HepG2 (cell line): ENCODE measurements around the gene P3R3URF. TPM values are rescaled to one million over a fixed set of nuclear protein-coding genes. Genes with fewer than 3 reads are reported as not detected.

Experiments
- AHR ChIP-seq: IDR thresholded peaks from 2 replicates; pipeline ENCODE4 v1.6.1; 2018; ENCODE audit warnings: missing genetic modification reagents, missing compliant biosample characterization
- CEBPG ChIP-seq: IDR thresholded peaks from 2 replicates; pipeline ENCODE4 v1.6.1; 2016
- EEA1 ChIP-seq: sonication (generic); formaldehyde crosslinking; IDR thresholded peaks from 2 replicates; pipeline ENCODE4 v1.5.1; 2020; ENCODE audit warnings: mild to moderate bottlenecking, missing genetic modification reagents, borderline replicate concordance
- ERF ChIP-seq: IDR thresholded peaks from 2 replicates; pipeline ENCODE4 v1.6.1; 2018; ENCODE audit warnings: missing biosample characterization, missing genetic modification reagents
- JUND ChIP-seq: sonication (generic); formaldehyde crosslinking; IDR thresholded peaks from 2 replicates; pipeline ENCODE4 v1.8.0; 2022; ENCODE audit warnings: mild to moderate bottlenecking, missing genetic modification reagents
- KLF11 ChIP-seq: IDR thresholded peaks from 2 replicates; pipeline ENCODE4 v1.6.1; 2016; ENCODE audit warnings: missing compliant biosample characterization
- KLF16 ChIP-seq, 2 experiments: sonication (generic) in 1 of 2; formaldehyde crosslinking in 1 of 2; IDR thresholded peaks; 2 replicates each; pipeline versions ENCODE4 v1.6.1 to v1.8.0; 2016 to 2023; ENCODE audit warnings: missing genetic modification reagents in 2 of 2, missing compliant biosample characterization in 1 of 2
- NFRKB ChIP-seq: fragments of 450-650 bp; IDR thresholded peaks from 2 replicates; pipeline ENCODE4 v1.6.1; 2017
- TARDBP ChIP-seq: sonication (generic); formaldehyde crosslinking; IDR thresholded peaks from 2 replicates; pipeline ENCODE4 v1.8.0; 2022; ENCODE audit warnings: mild to moderate bottlenecking, missing genetic modification reagents
- WIZ ChIP-seq: sonication (generic); formaldehyde crosslinking; IDR thresholded peaks from 2 replicates; pipeline ENCODE4 v1.5.1; 2020; ENCODE audit warnings: mild to moderate bottlenecking, missing genetic modification reagents
- ZFP90 ChIP-seq: sonication (generic); formaldehyde crosslinking; IDR thresholded peaks from 2 replicates; pipeline ENCODE4 v1.8.0; 2022; ENCODE audit warnings: missing genetic modification reagents, mild to moderate bottlenecking, inconsistent platforms, borderline replicate concordance
- ZNF143 ChIP-seq: sonication (generic); formaldehyde crosslinking; IDR thresholded peaks from 2 replicates; pipeline ENCODE4 v1.4.0; 2020; ENCODE audit warnings: missing genetic modification reagents
- ZNF879 ChIP-seq: sonication (generic); formaldehyde crosslinking; IDR thresholded peaks from 2 replicates; pipeline ENCODE4 v1.8.1; 2023; ENCODE audit warnings: missing genetic modification reagents
- polyA plus RNA-seq, 8 experiments: library from polyadenylated mRNA; depleted of rRNA in 3 of 8; stranded (reverse) in 7 of 8; unstranded in 1 of 8; fragments of >200 nt; fragmentation: Illumina TruSeq in 4 of 8; extraction: Trizol in 4 of 8; gene quantifications; 2 replicates each; pipeline versions ENCODE4 v1.2.1 to v1.2.3, GENCODE V29; 2011 to 2016; ENCODE audit warnings: low read depth in 4 of 8, missing spikeins in 1 of 8, mixed read lengths in 1 of 8; ENCODE audit not compliant: insufficient read depth in 1 of 8
- total RNA-seq, 5 experiments: library from RNA; depleted of rRNA; stranded (reverse); fragments of >200 nt; fragmentation: Illumina TruSeq; extraction: Trizol; gene quantifications; 2 replicates each; pipeline ENCODE4 v1.2.3, GENCODE V29; 2016; ENCODE audit warnings: low read depth in 1 of 5
- TF ChIP-seq, protein P1 (sequence below): sonication (generic); formaldehyde crosslinking; IDR thresholded peaks from 2 replicates; pipeline ENCODE4 v1.8.0; 2023; ENCODE audit warnings: mild to moderate bottlenecking, missing genetic modification reagents
- TF ChIP-seq, protein P2 (sequence below): sonication (generic); formaldehyde crosslinking; IDR thresholded peaks from 2 replicates; pipeline ENCODE4 v1.4.0; 2020; ENCODE audit warnings: missing genetic modification reagents, borderline replicate concordance
- TF ChIP-seq, protein P3 (sequence below): sonication (generic); formaldehyde crosslinking; IDR thresholded peaks from 2 replicates; pipeline ENCODE4 v1.4.0; 2020; ENCODE audit warnings: mild to moderate bottlenecking, missing genetic modification reagents

P3R3URF gene
- total and polyA plus RNA-seq, 2 of the 13 experiments (the other 11 are each of a cell fraction or from before 2014, with no cell fraction given): not detected

DNA sequence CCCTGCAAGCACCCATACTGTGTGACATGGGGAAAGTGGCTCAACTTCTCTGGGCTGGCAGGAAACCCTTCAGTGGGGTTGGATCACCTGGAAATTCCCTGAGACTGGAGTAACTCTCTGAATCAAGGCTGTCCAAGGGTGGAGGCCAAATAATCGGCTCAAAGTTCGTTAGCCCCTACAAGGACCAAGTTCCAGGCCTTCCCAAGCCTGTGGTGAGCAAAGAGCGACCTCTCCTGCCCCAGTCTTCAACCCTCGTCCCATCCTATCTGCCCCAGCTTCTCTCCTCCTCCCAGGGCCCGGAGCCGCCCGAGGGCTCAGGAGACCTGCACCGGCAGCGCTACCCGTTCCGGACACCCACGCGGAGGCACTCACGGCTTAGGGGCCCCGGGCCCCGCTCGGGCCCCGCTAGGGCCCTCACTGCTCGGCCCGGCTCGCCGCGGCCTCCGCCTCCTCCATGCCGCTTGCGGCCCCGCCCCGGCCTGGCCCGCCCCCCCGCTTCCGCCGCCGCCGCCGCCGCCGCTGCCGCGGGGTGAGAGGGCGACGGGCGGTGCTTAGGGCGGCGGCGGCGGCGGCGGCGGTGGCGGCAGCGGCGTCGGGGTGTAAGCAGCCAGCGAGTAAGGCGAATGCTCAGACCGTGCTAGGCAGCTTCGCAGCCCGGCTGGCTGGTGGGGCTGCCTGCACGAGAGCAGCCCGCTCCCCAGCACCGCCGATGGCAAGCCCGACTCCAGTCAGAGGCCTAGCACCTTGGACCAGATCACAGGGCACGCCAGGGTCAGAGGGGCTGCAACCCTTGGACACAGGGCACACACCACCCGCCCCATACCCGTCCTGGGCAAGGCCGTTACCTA, 21.9 kb upstream of the P3R3URF start, which contains the start of gene POMGNT1 (continued):
- TF ChIP-seq JUND (CRISPR knock-in tag): no peak
- TF ChIP-seq CEBPG (CRISPR knock-in tag): no peak
- no peak for TF ChIP-seq KLF11 (CRISPR knock-in tag)
- no peak for TF ChIP-seq NFRKB
- no peak for TF ChIP-seq TARDBP (CRISPR knock-in tag)
- TF ChIP-seq ZNF143: no peak
- no peak for TF ChIP-seq WIZ (CRISPR knock-in tag)
- no peak; the same call in 1 of the 2 replicates for TF ChIP-seq ZFP90
- 0 out of 4 replicates have a peak, but pooled peaks of 1 of the 2 experiments have one; percentile 63 for TF ChIP-seq KLF16 (CRISPR knock-in tag; IDR thresholded peaks at IDR 0.05)
- TF ChIP-seq ZNF879 (CRISPR knock-in tag): no peak
- TF ChIP-seq, protein P1, sequence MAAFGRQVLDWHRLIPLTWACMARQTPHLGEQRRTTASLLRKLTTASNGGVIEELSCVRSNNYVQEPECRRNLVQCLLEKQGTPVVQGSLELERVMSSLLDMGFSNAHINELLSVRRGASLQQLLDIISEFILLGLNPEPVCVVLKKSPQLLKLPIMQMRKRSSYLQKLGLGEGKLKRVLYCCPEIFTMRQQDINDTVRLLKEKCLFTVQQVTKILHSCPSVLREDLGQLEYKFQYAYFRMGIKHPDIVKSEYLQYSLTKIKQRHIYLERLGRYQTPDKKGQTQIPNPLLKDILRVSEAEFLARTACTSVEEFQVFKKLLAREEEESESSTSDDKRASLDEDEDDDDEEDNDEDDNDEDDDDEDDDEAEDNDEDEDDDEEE (CRISPR knock-in tag): no peak
- peak; percentile 54; the same call in 1 of the 2 replicates for TF ChIP-seq ERF (CRISPR knock-in tag)
- TF ChIP-seq EEA1 (CRISPR knock-in tag): 0 out of 2 replicates have a peak, but pooled peaks have one; percentile 24
- TF ChIP-seq, protein P2, sequence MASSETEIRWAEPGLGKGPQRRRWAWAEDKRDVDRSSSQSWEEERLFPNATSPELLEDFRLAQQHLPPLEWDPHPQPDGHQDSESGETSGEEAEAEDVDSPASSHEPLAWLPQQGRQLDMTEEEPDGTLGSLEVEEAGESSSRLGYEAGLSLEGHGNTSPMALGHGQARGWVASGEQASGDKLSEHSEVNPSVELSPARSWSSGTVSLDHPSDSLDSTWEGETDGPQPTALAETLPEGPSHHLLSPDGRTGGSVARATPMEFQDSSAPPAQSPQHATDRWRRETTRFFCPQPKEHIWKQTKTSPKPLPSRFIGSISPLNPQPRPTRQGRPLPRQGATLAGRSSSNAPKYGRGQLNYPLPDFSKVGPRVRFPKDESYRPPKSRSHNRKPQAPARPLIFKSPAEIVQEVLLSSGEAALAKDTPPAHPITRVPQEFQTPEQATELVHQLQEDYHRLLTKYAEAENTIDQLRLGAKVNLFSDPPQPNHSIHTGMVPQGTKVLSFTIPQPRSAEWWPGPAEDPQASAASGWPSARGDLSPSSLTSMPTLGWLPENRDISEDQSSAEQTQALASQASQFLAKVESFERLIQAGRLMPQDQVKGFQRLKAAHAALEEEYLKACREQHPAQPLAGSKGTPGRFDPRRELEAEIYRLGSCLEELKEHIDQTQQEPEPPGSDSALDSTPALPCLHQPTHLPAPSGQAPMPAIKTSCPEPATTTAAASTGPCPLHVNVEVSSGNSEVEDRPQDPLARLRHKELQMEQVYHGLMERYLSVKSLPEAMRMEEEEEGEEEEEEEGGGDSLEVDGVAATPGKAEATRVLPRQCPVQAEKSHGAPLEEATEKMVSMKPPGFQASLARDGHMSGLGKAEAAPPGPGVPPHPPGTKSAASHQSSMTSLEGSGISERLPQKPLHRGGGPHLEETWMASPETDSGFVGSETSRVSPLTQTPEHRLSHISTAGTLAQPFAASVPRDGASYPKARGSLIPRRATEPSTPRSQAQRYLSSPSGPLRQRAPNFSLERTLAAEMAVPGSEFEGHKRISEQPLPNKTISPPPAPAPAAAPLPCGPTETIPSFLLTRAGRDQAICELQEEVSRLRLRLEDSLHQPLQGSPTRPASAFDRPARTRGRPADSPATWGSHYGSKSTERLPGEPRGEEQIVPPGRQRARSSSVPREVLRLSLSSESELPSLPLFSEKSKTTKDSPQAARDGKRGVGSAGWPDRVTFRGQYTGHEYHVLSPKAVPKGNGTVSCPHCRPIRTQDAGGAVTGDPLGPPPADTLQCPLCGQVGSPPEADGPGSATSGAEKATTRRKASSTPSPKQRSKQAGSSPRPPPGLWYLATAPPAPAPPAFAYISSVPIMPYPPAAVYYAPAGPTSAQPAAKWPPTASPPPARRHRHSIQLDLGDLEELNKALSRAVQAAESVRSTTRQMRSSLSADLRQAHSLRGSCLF: peak; percentile 9; the same call in 1 of the 2 replicates
- no peak for TF ChIP-seq AHR (CRISPR knock-in tag)
- TF ChIP-seq, protein P3, sequence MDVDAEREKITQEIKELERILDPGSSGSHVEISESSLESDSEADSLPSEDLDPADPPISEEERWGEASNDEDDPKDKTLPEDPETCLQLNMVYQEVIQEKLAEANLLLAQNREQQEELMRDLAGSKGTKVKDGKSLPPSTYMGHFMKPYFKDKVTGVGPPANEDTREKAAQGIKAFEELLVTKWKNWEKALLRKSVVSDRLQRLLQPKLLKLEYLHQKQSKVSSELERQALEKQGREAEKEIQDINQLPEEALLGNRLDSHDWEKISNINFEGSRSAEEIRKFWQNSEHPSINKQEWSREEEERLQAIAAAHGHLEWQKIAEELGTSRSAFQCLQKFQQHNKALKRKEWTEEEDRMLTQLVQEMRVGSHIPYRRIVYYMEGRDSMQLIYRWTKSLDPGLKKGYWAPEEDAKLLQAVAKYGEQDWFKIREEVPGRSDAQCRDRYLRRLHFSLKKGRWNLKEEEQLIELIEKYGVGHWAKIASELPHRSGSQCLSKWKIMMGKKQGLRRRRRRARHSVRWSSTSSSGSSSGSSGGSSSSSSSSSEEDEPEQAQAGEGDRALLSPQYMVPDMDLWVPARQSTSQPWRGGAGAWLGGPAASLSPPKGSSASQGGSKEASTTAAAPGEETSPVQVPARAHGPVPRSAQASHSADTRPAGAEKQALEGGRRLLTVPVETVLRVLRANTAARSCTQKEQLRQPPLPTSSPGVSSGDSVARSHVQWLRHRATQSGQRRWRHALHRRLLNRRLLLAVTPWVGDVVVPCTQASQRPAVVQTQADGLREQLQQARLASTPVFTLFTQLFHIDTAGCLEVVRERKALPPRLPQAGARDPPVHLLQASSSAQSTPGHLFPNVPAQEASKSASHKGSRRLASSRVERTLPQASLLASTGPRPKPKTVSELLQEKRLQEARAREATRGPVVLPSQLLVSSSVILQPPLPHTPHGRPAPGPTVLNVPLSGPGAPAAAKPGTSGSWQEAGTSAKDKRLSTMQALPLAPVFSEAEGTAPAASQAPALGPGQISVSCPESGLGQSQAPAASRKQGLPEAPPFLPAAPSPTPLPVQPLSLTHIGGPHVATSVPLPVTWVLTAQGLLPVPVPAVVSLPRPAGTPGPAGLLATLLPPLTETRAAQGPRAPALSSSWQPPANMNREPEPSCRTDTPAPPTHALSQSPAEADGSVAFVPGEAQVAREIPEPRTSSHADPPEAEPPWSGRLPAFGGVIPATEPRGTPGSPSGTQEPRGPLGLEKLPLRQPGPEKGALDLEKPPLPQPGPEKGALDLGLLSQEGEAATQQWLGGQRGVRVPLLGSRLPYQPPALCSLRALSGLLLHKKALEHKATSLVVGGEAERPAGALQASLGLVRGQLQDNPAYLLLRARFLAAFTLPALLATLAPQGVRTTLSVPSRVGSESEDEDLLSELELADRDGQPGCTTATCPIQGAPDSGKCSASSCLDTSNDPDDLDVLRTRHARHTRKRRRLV (CRISPR knock-in tag): 0 out of 2 replicates have a peak, but pooled peaks have one; percentile 33
